Measurements from ENCODE around the gene EIF4ENIF1.

The EIF4ENIF1 gene

GRCh38 chr22:31446767-31447166 is 42.9 kb downstream of the EIF4ENIF1 start:
- H3K4me2 ChIP-seq (ENCODE audit: low read depth, low read length, poor library complexity, severe bottlenecking) = no peak overlapping the region
- no peaks in the 10 kb centered on the region for H3K9me2 ChIP-seq (replicated peaks; ENCODE audit: insufficient read depth, low read length)
- H3K27me3 ChIP-seq (ENCODE audit: low read length) = no peaks in the 10 kb centered on the region
- H2AFZ ChIP-seq (ENCODE audit: low read depth, low read length, severe bottlenecking) = no peak overlapping the region
- TF ChIP-seq CTCF (IDR thresholded peaks at IDR 0.05; ENCODE audit: insufficient read depth, low read length, poor library complexity, severe bottlenecking) = no peak
- no peak for TF ChIP-seq EZH2phosphoT487 (conservative IDR thresholded peaks at IDR 0.05; ENCODE audit: low read length)
- H3F3A ChIP-seq (ENCODE audit: insufficient read depth) = peaks cover 12% of the 10 kb centered on the region
- H3K79me2 ChIP-seq (ENCODE audit: insufficient read depth, low read length) = no peaks in the 10 kb centered on the region
- peaks cover 16% of the 10 kb centered on the region; the same call in 1 of the 2 replicates for H3K36me3 ChIP-seq (ENCODE audit: low read length)
- H3K9me3 ChIP-seq (ENCODE audit: insufficient read depth, low read length) = no peaks in the 10 kb centered on the region
- no peak overlapping the region for H3K9ac ChIP-seq (ENCODE audit: low read length)
- no peaks in the 10 kb centered on the region for H4K20me1 ChIP-seq (ENCODE audit: low read depth, low read length)
- no peak overlapping the region for H3K4me3 ChIP-seq (ENCODE audit: insufficient read depth, low read length, poor library complexity, severe bottlenecking)
- H3K27ac ChIP-seq (ENCODE audit: low read depth, low read length) = no peak overlapping the region

GRCh38 chr22:31446208-31446607 is 43.4 kb downstream of the EIF4ENIF1 start:
- Histone ChIP-seq H4K20me1 (ENCODE audit: low read depth, low read length) (no peaks in the 10 kb centered on the region), H3F3A (ENCODE audit: insufficient read depth) (peaks cover 10% of the 10 kb centered on the region; the same call in 1 of the 2 replicates), H3K4me3 (ENCODE audit: insufficient read depth, low read length, poor library complexity, severe bottlenecking) (no peak overlapping the region), H3K27ac (ENCODE audit: low read depth, low read length) (no peak overlapping the region), H3K36me3 (ENCODE audit: low read length) (peaks cover 18% of the 10 kb centered on the region; the same call in 1 of the 2 replicates), H3K27me3 (ENCODE audit: low read length) (no peaks in the 10 kb centered on the region), H3K9ac (ENCODE audit: low read length) (no peak overlapping the region), H3K9me3 (ENCODE audit: insufficient read depth, low read length) (no peaks in the 10 kb centered on the region), H3K9me2 (replicated peaks; ENCODE audit: insufficient read depth, low read length) (no peaks in the 10 kb centered on the region), H3K79me2 (ENCODE audit: insufficient read depth, low read length) (no peaks in the 10 kb centered on the region), H2AFZ (ENCODE audit: low read depth, low read length, severe bottlenecking) (no peak overlapping the region), H3K4me2 (ENCODE audit: low read depth, low read length, poor library complexity, severe bottlenecking) (no peak overlapping the region)
- TF ChIP-seq EZH2phosphoT487 (conservative IDR thresholded peaks at IDR 0.05; ENCODE audit: low read length) (no peak), CTCF (IDR thresholded peaks at IDR 0.05; ENCODE audit: insufficient read depth, low read length, poor library complexity, severe bottlenecking) (no peak)

GRCh38 chr22:31445642-31446041 is 44.0 kb downstream of the EIF4ENIF1 start:
- Histone ChIP-seq H3K27me3 (ENCODE audit: low read length) (no peaks in the 10 kb centered on the region), H3K79me2 (ENCODE audit: insufficient read depth, low read length) (no peaks in the 10 kb centered on the region), H3K9ac (ENCODE audit: low read length) (no peak overlapping the region), H2AFZ (ENCODE audit: low read depth, low read length, severe bottlenecking) (no peak overlapping the region), H3K4me3 (ENCODE audit: insufficient read depth, low read length, poor library complexity, severe bottlenecking) (no peak overlapping the region), H3K4me2 (ENCODE audit: low read depth, low read length, poor library complexity, severe bottlenecking) (no peak overlapping the region), H3K9me3 (ENCODE audit: insufficient read depth, low read length) (no peaks in the 10 kb centered on the region), H4K20me1 (ENCODE audit: low read depth, low read length) (no peaks in the 10 kb centered on the region), H3K36me3 (ENCODE audit: low read length) (peaks cover 19% of the 10 kb centered on the region; the same call in 1 of the 2 replicates), H3K9me2 (replicated peaks; ENCODE audit: insufficient read depth, low read length) (no peaks in the 10 kb centered on the region), H3F3A (ENCODE audit: insufficient read depth) (peaks cover 10% of the 10 kb centered on the region; the same call in 1 of the 2 replicates), H3K27ac (ENCODE audit: low read depth, low read length) (no peak overlapping the region)
- TF ChIP-seq EZH2phosphoT487 (conservative IDR thresholded peaks at IDR 0.05; ENCODE audit: low read length) = no peak
- TF ChIP-seq CTCF (IDR thresholded peaks at IDR 0.05; ENCODE audit: insufficient read depth, low read length, poor library complexity, severe bottlenecking) = no peak

Measured in SU-DHL-6 (cell line).